Panc1 (cell line): ENCODE data around the gene ZP2. TPM values are rescaled to one million over a fixed set of nuclear protein-coding genes. Genes with fewer than 3 reads are reported as not detected.

Experiments used
- ATAC-seq: fragments of 200-7000 bp; cut with Tn5 transposase; 2 replicates; pipeline ENCODE4 v1.9.1; 2020; ENCODE audit warnings: mild to moderate bottlenecking, moderate library complexity
- BruUV-seq: library from RNA; stranded (reverse); fragments of 400-500 nt; replicated peaks from 2 replicates; lab custom pipeline; 2021; lab: Mats Ljungman, UMichigan
- CTCF ChIA-PET: fragments of 300-600 bp; sonication (Branson Sonifier 250); formaldehyde crosslinking; loops from one replicate; lab custom pipeline; 2022; ENCODE audit warnings: antibody characterized with exemption; lab: Charles Lee
- POLR2A ChIA-PET: fragments of 300-600 bp; sonication (Branson Sonifier 250); formaldehyde crosslinking; loops from one replicate; lab custom pipeline; 2022; ENCODE audit warnings: antibody characterized with exemption; lab: Charles Lee
- DNase-seq: peaks from one replicate; pipeline ENCODE4 v3.0.0-alpha.2; 2010; ENCODE audit warnings: low read depth, low spot score
- H3K27ac ChIP-seq: 2 replicates; pipeline ENCODE4 v1.5.1; 2011; ENCODE audit warnings: mild to moderate bottlenecking, low read length, inconsistent platforms
- H3K27me3 ChIP-seq: fragments of 200-500 bp; sonication (Bioruptor generic); 2 replicates; pipeline ENCODE4 v1.6.0; 2014; ENCODE audit warnings: low read length, inconsistent platforms; ENCODE audit not compliant: control insufficient read depth, insufficient read depth
- H3K36me3 ChIP-seq: fragments of 200-500 bp; sonication (Bioruptor generic); 2 replicates; pipeline ENCODE4 v1.5.1; 2014; ENCODE audit warnings: inconsistent platforms, mild to moderate bottlenecking, low read length, moderate library complexity; ENCODE audit not compliant: control insufficient read depth, insufficient read depth
- H3K4me1 ChIP-seq: 2 replicates; pipeline ENCODE4 v1.5.1; 2011; ENCODE audit warnings: inconsistent platforms, mild to moderate bottlenecking, low read length, moderate library complexity; ENCODE audit not compliant: control insufficient read depth, insufficient read depth
- H3K4me3 ChIP-seq, 2 experiments: 2 replicates each; pipeline ENCODE4 v1.5.1; 2011 to 2012; ENCODE audit warnings: low read depth in 2 of 2, low read length in 2 of 2, mild to moderate bottlenecking in 2 of 2, inconsistent platforms in 1 of 2, moderate library complexity in 1 of 2
- H3K9me3 ChIP-seq: fragments of 200-500 bp; sonication (Bioruptor generic); 2 replicates; pipeline ENCODE4 v1.5.1; 2014; ENCODE audit warnings: low read depth, mild to moderate bottlenecking, inconsistent platforms, low read length, moderate library complexity; ENCODE audit not compliant: control insufficient read depth, insufficient read depth
- CTCF ChIP-seq: fragments of 450-650 bp; IDR thresholded peaks from 2 replicates; pipeline ENCODE4 v1.5.1; 2017; ENCODE audit warnings: mild to moderate bottlenecking
- POLR2AphosphoS5 ChIP-seq: IDR thresholded peaks from 2 replicates; pipeline ENCODE4 v1.6.1; 2012; ENCODE audit warnings: mild to moderate bottlenecking, low read depth, low read length, moderate library complexity
- REST ChIP-seq, 2 experiments: IDR thresholded peaks; 2 replicates each; pipeline ENCODE4 v1.6.1; 2011 to 2012; ENCODE audit warnings: low read depth in 2 of 2, control low read depth in 1 of 2, low read length in 1 of 2, mild to moderate bottlenecking in 1 of 2, moderate library complexity in 1 of 2; ENCODE audit not compliant: insufficient read depth in 1 of 2
- SIN3A ChIP-seq: IDR thresholded peaks from 2 replicates; pipeline ENCODE4 v1.6.1; 2012; ENCODE audit warnings: low read depth, mild to moderate bottlenecking, low read length, moderate library complexity, borderline replicate concordance; ENCODE audit not compliant: insufficient read depth
- TCF7L2 ChIP-seq: IDR thresholded peaks from 2 replicates; pipeline ENCODE4 v1.6.1; 2011; ENCODE audit warnings: mild to moderate bottlenecking, low read depth, low read length, inconsistent platforms
- in situ Hi-C: cut with HindIII; loops from 2 replicates; pipeline ENCODE4 v1.10.0; 2016; ENCODE audit warnings: low sequenced_read_pairs, low pct_unique_long_range_greater_than_20kb
- intact Hi-C: fragments of 100-400 bp; cut with micrococcal nuclease; formaldehyde crosslinking; loops from one replicate; pipeline ENCODE4 v1.10.0; 2022; ENCODE audit not compliant: unreplicated experiment
- total RNA-seq: library from RNA; stranded (reverse); gene quantifications from one replicate; pipeline ENCODE4 v1.2.1, GENCODE V29; 2021; ENCODE audit not compliant: unreplicated experiment

Gene ZP2
- total RNA-seq, 1 experiment from 2014 or later: not detected

- in situ Hi-C loops: no loop called here
- ATAC-seq: no peak
- H3K4me1 ChIP-seq: no peaks in the 10 kb centered on the region
- peaks cover 3% of the 10 kb centered on the region for H3K27me3 ChIP-seq
- BruUV-seq: no TSS peak
- intact Hi-C loops: no loop called here
- H3K9me3 ChIP-seq: no peaks in the 10 kb centered on the region
- CTCF ChIA-PET: interaction anchor here (0.6 kb wide), 1 partner anchor 34 kb away, joined by 4 read pairs; no protein-coding TSS in a partner anchor
- no peak overlapping the region for H3K4me3 ChIP-seq
- TF ChIP-seq POLR2AphosphoS5 (no peak), REST (IDR thresholded peaks at IDR 0.05; ENCODE audit: insufficient read depth in 1 of 2, low read depth in 2 of 2, low read length in 1 of 2) (no peak), CTCF (no peak), SIN3A (no peak), TCF7L2 (no peak)
- H3K36me3 ChIP-seq: no peaks in the 10 kb centered on the region
- no peak overlapping the region for H3K27ac ChIP-seq
- no peak for DNase-seq
- POLR2A ChIA-PET: no interaction called here
These were observed 6.8 kb upstream of the ZP2 start for GRCh38 chr16:21218153-21218552.

GRCh38 chr16:21217121-21217520, 5.7 kb upstream of the ZP2 start:
- intact Hi-C loops: no loop called here
- H3K4me1 ChIP-seq: no peaks in the 10 kb centered on the region
- POLR2A ChIA-PET: interaction anchor here (0.6 kb wide), 1 partner anchor 1247 kb away, joined by 5 read pairs; no protein-coding TSS in a partner anchor
- ATAC-seq: no peak
- no peaks in the 10 kb centered on the region for H3K9me3 ChIP-seq
- DNase-seq: no peak
- TF ChIP-seq TCF7L2 (no peak), POLR2AphosphoS5 (no peak), REST (IDR thresholded peaks at IDR 0.05; ENCODE audit: insufficient read depth in 1 of 2, low read depth in 2 of 2, low read length in 1 of 2) (no peak), CTCF (no peak), SIN3A (no peak)
- H3K4me3 ChIP-seq: no peak overlapping the region
- CTCF ChIA-PET: no interaction called here
- in situ Hi-C loops: no loop called here
- no peaks in the 10 kb centered on the region for H3K36me3 ChIP-seq
- H3K27ac ChIP-seq: no peak overlapping the region
- BruUV-seq: no TSS peak
- no peaks in the 10 kb centered on the region; the same call in 1 of the 2 replicates for H3K27me3 ChIP-seq
